Epithelial cell of proximal tubule (primary cell): ENCODE measurements around the gene CCSER1. TPM values are rescaled to one million over a fixed set of nuclear protein-coding genes. Genes with fewer than 3 reads are reported as not detected.
"Not testable (repeated sequence)": the region's sequence is repeated elsewhere in the genome, so short reads cannot be mapped to it uniquely, and the experiment has no call there.

ENCODE experiments used
- DNase-seq: peaks from one replicate; pipeline ENCODE4 v3.0.0-alpha.2; 2011; ENCODE audit warnings: low read depth
- H3K4me3 ChIP-seq: 2 replicates; pipeline ENCODE4 v1.5.1; 2011; ENCODE audit warnings: low read depth, mild to moderate bottlenecking, low read length
- total RNA-seq: library from RNA; depleted of rRNA; stranded (reverse); fragments of >200 nt; gene quantifications from 2 replicates; pipeline ENCODE4 v1.2.3, GENCODE V29; 2015
- TF ChIP-seq, protein P1 (sequence below): conservative IDR thresholded peaks from 2 replicates; pipeline ENCODE4 v1.5.1; 2012; ENCODE audit warnings: low read depth, mild to moderate bottlenecking, low read length

CCSER1 gene
- total RNA-seq, 1 donor from 2014 or later, result not detected

DNA sequence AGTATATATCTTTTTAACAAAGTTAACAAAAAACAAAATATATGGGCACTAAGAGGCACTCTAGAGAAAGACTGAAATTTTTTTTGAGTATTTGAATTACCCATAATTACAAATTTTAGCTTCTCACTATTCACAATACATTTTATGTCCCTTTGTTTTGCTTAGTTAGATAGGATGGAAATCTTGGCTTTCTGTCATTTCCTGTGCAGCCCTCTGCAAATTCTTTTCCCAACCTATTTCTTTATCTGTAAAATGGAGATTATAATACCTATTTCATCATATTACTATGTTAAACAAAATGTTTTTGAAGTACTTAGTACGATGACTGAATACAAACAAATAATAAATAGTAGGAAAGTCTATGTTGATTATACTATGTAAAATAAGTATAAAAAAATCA is 710.0 kb downstream of the CCSER1 start:
- DNase-seq, result no peak
- no peak overlapping the region for H3K4me3 ChIP-seq
- TF ChIP-seq, protein P1, sequence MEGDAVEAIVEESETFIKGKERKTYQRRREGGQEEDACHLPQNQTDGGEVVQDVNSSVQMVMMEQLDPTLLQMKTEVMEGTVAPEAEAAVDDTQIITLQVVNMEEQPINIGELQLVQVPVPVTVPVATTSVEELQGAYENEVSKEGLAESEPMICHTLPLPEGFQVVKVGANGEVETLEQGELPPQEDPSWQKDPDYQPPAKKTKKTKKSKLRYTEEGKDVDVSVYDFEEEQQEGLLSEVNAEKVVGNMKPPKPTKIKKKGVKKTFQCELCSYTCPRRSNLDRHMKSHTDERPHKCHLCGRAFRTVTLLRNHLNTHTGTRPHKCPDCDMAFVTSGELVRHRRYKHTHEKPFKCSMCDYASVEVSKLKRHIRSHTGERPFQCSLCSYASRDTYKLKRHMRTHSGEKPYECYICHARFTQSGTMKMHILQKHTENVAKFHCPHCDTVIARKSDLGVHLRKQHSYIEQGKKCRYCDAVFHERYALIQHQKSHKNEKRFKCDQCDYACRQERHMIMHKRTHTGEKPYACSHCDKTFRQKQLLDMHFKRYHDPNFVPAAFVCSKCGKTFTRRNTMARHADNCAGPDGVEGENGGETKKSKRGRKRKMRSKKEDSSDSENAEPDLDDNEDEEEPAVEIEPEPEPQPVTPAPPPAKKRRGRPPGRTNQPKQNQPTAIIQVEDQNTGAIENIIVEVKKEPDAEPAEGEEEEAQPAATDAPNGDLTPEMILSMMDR, result no peak

DNA sequence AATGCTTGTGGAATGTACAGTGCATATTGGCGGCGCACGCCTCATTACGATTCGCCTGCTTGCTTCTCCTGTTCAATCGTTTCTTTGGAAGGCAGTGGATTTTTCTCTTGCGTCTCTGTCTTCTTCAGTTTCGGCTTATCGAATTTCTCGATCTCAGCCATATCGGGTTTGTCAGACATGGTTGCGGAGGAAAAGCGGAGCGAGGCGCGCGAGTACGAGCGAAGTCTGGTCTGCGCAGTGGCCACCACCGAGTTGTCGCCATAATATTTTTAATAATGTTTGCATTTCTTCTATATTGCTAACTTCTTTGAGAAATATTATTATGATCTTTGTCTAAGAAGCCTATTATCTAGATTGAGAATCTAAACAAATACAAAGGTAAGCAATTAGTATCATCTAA is 711.7 kb downstream of the CCSER1 start:
- DNase-seq, H3K4me3 ChIP-seq: not testable (repeated sequence)

DNA sequence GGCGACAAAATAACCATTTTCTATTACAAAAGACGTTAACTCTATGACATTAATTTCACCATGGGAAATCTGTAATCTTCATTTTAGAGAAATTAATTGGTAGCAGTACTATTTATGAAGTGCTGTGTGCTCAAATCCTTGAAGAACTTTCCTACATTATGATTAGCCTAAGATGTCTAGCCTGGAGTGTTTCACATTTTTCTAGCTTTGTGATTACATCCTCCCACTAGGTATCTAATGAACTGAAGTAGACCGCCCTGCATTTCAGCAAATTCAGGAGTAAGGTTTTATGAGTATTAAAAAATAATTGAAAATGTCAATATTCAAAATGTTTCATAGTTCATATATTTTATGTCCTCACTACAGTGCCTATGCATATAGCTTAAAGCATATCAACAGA is 713.1 kb downstream of the CCSER1 start:
- no peak overlapping the region for H3K4me3 ChIP-seq
- DNase-seq, result no peak
- TF ChIP-seq, protein P1, result no peak

DNA sequence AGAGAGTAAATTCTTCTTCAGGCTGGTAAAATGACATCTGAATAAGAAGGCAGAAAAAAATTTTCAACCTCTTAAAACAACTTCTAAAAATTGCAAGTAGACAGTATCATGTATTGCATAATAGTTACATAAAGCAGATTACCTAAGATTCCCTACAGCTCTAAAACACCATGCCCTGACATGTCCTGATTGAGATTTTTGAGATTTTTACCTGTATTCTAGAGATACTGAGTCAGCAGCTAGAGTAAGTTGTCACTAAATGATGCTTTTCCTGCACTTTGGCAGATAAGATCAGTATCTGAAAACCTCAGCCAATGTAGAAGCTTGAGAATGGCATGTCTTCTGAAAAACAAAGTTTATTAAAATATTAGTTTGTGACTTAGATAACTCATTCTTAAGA is 713.6 kb downstream of the CCSER1 start:
- DNase-seq, result no peak
- TF ChIP-seq, protein P1, result no peak
- H3K4me3 ChIP-seq, result no peak overlapping the region

DNA sequence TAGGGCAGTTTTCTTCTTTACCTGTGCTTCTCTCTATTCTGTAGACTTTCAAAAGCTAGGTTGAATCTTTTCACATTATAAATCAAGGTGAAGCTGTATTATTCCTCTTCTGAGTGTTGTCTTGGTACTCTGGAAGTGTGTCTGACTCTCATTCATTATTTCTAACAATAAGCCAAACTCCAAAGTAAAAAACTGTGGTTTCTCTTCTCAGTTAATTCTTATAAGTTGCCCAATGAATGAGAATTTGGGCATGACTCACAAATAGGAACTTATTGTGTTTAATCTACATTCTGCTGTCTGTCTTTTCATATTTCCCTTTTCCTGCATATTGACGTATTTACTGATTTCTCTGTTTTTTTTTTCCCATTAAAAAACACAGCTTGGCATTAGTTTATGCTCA is 714.5 kb downstream of the CCSER1 start:
- H3K4me3 ChIP-seq, result no peak overlapping the region
- no peak for DNase-seq
- TF ChIP-seq, protein P1, result no peak

DNA sequence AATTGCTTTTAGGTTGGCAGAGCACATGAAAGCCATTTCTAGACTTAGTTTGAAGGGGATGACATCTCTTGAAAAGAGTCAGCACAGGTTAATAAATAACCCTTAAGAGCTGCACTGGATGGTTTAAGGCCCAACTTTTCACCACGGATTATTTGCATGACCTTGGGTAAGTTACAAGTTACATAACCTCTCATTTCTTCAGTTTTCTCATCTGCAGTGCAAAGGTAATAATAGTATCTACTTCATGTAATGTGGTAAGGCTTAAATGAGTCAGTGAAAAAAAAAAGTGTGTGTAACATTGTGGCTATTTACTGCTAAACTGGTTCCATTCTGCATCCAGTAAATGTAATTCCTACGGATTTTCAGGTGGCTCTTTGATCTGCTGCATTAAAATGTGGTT is 715.8 kb downstream of the CCSER1 start:
- peak; percentile 69 for DNase-seq
- H3K4me3 ChIP-seq, result no peak overlapping the region
- TF ChIP-seq, protein P1, result no peak

DNA sequence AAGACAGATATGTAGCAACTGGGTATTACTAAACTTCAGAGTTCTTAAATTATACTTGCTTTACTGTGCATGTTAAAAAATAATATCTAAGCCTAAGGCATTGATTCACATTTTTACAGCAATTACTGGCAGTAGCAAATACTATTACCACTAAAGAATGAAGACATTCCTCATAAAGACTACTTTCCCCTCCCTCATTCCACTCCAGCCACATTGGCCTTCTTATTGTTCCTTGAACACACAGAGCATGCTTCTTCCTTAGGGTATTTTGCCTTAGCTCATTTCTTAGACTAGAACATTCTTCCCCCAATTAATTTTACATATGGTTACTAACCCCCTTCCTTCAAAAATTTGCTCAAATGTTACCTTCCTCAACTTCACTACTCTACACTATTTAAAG is 717.0 kb downstream of the CCSER1 start:
- DNase-seq, result no peak
- TF ChIP-seq, protein P1, result no peak
- no peak overlapping the region for H3K4me3 ChIP-seq

DNA sequence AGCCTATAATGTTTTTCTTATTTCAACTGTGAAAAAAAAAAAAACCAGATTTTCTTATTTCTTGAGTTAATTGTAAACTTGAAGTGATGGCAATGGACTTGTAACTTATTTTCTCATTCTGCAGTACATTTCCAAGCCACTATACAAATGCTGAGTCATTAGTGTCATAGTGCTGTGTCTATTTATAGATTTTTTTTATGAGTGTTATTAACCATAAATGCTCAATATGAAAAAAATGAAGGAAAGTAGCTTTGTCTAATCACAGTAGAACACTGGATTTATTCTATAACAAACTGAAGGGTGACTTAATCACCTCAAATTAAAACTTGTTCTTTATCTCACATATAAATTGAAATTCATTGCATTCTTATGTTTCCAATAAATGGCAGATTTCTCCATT is 718.6 kb downstream of the CCSER1 start:
- no peak overlapping the region for H3K4me3 ChIP-seq
- TF ChIP-seq, protein P1, result no peak
- no peak for DNase-seq
